Stimulated activated CD4-positive, alpha-beta T cell treated with anti-CD3 and anti-CD28 coated beads, Interleukin-12 subunit alpha, Interleukin-12 subunit beta, amount 100 ng/mL, for 48 hours (primary cell): Measurements from ENCODE around the gene PAWR.
"Not testable (repeated sequence)": the region's sequence is repeated elsewhere in the genome, so short reads cannot be mapped to it uniquely, and the experiment has no call there.

Experiments used
- DNase-seq, 3 donors: peaks; one replicate each; pipeline ENCODE4 v3.0.0-alpha.2; 2020; ENCODE audit warnings: low read depth in 2 of 3, low spot score in 1 of 3

PAWR gene

DNA sequence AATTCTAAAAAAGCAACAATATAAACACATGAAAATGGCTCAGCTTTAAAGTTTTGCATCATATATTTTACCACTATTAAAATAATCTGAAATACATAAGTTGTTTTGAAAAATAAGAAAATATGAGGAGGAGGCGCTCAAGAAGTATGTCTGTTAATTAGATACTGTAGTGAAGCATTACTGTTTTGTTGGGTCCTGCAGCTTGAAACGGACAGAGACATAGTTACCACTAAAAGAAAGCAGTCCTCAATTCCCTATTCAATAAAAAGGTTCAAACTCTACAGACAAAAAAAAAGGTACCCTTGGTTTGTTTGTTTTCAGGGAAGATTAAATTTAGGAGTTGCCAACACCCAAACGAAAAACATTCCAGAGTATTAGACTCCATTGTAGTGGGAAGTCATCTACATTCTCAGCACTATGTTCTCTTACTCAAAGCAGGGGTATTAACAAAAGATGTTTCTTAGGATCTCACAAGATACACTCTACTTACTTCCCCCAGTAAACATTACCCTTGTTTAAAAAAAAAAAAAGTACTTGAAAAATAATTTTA lies 3.0 kb downstream of the PAWR start:
- DNase-seq, result no peak

DNA sequence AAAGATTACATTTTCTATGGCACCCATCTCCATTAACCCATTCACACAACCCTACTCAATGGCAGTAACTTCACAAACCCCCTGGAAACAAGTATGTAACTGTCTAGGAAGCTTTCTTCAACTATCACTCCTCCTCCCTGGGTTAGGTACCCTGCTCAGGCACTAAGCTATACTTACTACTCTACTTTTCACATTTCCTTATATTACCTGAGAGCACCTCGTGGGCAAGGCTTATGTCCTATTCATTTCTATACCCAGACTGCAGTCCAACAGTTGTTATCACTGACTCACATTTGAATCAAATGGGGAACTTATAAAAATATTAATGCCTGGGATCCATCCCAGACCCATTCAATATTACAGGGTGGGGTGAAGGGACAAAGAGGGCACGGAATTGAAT lies 4.6 kb downstream of the PAWR start:
- DNase-seq, result no peak

- no peak for DNase-seq
Measured at GRCh38 chr12:79685068-79685467, 5.7 kb downstream of the PAWR start.

GRCh38 chr12:79684338-79684737 lies 6.4 kb downstream of the PAWR start:
- not testable (repeated sequence) for DNase-seq

DNA sequence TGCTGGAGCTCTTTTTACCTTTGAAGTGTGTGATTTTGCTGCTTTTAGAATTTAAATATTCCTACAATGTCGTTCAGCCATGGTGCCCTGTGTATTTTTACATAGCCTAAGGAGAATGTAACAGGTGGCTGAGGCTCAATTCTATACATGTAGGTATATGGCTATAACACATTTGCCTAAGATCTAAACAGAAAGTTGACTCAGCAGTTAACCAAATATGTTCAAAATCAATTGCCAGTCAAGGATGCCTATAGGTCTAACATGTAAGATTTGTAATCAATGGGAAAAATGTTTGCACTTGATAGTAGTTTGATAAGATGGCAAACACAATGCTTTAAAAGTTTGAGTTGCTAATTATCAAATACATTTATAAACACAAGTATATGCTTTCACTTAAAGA lies 8.2 kb downstream of the PAWR start:
- DNase-seq, result no peak

- no peak for DNase-seq
Measured at GRCh38 chr12:79681008-79681590, 9.7 kb downstream of the PAWR start.

- no peak for DNase-seq
Measured at GRCh38 chr12:79680051-79680450, 10.7 kb downstream of the PAWR start.

DNA sequence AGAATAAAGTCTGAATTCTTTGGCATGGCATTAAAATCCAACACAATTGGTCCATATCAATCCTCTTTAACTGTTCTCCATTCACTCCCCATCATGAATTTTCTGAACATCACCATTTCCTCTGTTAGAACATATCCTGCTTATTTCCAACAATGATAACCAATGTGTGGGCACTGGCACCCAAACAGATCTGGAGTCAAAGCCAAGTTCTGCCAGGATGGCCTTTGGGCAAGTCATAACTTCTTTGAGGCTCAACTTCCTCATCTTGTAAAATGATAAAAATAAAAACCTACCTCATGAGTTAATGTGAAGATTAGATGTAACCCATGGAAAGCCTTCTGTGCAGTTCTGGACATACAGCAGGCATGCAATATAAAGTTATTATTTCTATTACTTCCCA lies 12.5 kb downstream of the PAWR start:
- DNase-seq, result no peak

GRCh38 chr12:79677672-79678071 lies 13.1 kb downstream of the PAWR start:
- no peak for DNase-seq

DNA sequence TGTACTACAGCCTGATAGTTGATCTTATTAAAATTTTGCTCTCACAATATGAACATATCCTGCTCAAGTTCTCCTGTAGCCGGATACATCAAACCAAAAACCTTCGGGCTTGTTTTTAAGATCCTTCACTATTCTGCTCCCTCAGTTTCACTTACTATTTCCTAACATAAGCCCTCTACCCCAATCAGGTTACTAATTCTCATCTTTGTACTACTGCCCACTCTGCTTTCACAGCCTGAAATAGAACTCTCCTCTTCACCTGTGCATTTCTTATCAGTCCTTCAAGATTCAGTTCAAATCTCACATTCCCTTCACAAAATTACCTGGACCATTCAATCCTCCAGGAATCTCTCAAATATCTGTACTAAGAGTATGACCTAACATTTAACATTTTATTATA lies 14.2 kb downstream of the PAWR start:
- no peak for DNase-seq

DNA sequence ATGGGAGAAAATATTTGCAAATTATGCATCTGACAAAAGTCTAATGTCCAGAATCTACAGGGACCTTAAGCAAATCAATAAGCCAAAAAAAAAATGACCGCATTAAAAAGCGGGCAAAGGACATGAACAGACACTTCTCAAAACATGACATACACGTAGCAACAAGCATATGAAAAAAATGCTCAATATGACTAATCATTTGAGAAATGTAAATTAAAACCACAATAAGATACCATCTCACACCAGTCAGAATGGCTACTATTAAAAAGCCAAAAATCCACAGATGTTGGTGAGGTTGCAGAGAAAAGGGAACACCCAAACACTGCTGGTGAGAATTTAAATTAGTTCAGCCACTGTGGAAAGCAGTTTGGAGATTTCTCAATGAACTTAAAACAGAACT lies 16.1 kb downstream of the PAWR start:
- no peak for DNase-seq

DNA sequence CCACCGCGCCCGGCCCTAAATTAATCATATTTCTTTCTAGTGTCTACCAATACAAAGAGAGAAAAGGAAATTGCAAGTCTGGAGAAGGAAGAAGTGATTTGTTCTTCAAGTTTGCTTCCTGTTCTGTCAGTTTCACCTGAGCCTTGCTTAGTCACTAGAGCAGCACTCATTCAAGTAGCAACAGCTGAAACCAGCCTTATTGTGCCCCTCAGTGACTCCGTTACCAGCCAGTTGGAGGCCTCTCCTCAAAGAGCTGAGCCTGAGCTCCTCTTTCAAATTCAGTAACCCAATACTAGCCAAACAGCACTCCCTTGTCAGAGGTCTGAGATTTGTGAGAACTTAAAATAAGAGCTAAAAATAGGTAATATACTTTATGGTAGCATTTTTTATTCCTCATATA lies 17.4 kb downstream of the PAWR start:
- DNase-seq, result no peak

- no peak for DNase-seq
Measured at GRCh38 chr12:79668113-79668512, 22.7 kb downstream of the PAWR start.

DNA sequence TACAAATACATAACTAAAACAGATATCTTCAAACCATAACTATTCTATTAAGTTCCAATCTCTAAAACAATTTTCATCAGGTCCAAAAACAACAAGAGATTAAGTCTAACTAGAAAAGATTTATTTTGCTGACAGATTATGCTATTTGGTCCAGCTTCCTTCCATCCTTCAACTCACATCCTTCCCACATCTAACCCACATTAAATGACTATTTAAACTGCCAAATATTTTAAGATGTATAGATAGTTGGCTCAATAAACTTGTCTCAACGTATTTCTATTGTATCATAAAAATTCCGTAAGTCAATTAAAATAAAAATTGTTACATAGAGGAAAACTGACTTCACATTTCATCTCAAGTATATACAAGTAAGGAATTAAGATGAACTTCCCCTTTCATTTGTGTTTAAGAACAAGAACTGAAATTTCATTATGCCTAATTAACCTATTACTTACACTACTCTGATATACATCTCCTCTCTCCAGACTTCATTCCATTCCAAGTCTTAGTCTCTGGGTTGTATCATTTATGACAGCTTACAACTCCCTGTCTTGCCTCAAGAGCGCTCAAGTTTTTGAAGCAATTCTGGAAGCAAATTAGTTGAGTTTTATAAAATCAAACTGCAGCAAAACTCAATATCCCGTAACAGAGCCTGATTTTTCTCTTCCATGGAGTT lies 25.4 kb downstream of the PAWR start:
- no peak for DNase-seq

- DNase-seq, result no peak
Measured at GRCh38 chr12:79664518-79664917, 26.2 kb downstream of the PAWR start.

DNA sequence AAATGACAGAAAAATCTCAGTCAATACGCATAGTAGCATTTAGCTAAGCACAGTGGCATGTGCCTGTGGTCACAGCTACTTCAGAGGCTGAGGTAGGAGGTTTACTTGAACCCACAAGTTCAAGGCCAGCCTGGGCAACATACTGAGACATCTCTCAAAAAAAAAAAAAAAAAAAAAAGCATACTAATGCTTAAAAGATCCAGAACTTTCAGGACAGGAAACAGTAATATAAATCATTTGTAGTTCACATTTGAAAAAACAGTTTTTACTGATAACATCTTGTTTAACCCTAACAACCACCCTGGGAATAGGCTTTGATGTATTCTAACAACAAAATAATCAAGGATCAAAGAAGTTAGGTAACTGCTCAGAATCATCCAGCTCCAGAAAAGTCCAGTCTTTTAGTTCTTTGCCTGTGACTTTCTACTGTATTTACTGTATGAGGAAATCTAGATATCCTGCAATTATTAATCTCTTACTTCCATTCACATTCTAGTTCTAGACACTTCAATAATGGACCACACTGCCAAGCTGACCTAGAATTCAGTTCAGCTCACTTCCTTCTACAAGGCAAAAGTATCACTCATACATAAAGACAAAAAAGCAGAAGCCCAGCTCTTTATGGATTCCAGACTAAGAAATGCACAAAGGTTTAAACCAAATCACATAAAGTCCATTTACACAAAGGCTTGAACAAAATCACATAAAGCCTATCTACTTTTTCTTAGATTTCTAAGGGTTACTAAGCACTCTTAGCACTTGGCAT lies 28.5 kb downstream of the PAWR start:
- no peak for DNase-seq

GRCh38 chr12:79661629-79662028 lies 29.1 kb downstream of the PAWR start:
- no peak for DNase-seq

- DNase-seq, result no peak
Measured at GRCh38 chr12:79659961-79660431, 30.8 kb downstream of the PAWR start.

- no peak for DNase-seq
Measured at GRCh38 chr12:79658221-79658620, 32.5 kb downstream of the PAWR start.

GRCh38 chr12:79657136-79657535 lies 33.6 kb downstream of the PAWR start:
- DNase-seq, result no peak

DNA sequence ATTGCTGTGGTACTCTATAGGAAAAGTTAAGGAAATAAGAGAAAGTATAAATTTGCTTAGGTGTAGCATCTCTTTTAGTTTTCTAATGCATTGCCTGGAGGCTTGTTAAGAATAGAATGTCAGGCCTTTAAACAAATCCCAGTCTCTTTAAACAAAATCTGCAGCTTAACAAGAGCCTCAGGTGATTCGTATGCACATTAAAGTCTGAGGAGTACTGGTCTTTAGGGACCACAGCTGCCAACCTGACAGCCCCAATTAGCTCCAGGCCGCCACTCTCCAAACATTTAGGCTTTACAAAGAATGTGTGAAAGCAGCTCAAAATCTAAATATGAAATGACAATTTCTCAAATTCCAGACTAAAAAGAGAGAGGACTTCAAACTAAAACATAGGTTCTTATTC lies 35.7 kb downstream of the PAWR start:
- DNase-seq, result no peak

DNA sequence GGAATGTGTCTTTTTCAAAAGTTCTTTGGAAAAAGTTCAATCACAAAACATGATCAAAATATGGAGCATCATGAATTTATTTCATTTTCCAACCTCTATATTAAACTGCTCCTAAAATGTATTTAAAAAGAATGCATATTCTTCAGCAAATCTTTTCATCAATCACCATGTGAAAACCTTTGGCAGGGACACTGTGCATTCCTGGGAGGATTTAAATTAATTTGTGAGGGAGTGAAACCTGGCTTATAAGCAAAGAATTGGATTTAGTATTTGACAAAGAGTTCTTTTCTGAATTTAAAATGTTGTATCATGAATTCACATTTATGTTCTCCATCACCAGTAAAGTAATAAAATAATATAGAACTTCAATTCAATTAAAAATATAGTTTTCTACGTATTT lies 38.2 kb downstream of the PAWR start:
- DNase-seq, result no peak
